ENCODE results near the gene IPCEF1.

DNA sequence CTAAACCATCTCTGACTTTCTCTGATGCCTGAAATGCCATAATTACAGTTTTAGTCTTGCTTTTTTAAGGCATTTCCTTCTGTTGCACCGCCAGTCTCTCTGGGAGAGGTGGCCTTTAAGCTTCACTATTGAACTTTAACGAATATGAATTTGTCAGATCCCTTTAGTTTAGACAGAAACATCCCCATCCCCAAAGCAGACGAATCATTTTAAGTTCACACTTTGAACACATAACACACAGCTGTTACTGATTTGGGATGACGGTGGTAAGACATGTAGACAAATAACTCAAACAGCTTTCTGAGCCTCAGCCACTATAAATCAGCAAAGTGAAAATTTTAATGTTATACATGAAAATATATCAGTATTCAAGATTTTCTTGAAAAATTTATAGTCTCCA lies 7.2 kb upstream of the IPCEF1 start:
- TF ChIP-seq, protein P1, sequence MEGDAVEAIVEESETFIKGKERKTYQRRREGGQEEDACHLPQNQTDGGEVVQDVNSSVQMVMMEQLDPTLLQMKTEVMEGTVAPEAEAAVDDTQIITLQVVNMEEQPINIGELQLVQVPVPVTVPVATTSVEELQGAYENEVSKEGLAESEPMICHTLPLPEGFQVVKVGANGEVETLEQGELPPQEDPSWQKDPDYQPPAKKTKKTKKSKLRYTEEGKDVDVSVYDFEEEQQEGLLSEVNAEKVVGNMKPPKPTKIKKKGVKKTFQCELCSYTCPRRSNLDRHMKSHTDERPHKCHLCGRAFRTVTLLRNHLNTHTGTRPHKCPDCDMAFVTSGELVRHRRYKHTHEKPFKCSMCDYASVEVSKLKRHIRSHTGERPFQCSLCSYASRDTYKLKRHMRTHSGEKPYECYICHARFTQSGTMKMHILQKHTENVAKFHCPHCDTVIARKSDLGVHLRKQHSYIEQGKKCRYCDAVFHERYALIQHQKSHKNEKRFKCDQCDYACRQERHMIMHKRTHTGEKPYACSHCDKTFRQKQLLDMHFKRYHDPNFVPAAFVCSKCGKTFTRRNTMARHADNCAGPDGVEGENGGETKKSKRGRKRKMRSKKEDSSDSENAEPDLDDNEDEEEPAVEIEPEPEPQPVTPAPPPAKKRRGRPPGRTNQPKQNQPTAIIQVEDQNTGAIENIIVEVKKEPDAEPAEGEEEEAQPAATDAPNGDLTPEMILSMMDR (IDR thresholded peaks at IDR 0.05): no peak
- no peak for TF ChIP-seq POLR2AphosphoS5 (IDR thresholded peaks at IDR 0.05; ENCODE audit: low read depth, low read length)
- TF ChIP-seq, protein P2, sequence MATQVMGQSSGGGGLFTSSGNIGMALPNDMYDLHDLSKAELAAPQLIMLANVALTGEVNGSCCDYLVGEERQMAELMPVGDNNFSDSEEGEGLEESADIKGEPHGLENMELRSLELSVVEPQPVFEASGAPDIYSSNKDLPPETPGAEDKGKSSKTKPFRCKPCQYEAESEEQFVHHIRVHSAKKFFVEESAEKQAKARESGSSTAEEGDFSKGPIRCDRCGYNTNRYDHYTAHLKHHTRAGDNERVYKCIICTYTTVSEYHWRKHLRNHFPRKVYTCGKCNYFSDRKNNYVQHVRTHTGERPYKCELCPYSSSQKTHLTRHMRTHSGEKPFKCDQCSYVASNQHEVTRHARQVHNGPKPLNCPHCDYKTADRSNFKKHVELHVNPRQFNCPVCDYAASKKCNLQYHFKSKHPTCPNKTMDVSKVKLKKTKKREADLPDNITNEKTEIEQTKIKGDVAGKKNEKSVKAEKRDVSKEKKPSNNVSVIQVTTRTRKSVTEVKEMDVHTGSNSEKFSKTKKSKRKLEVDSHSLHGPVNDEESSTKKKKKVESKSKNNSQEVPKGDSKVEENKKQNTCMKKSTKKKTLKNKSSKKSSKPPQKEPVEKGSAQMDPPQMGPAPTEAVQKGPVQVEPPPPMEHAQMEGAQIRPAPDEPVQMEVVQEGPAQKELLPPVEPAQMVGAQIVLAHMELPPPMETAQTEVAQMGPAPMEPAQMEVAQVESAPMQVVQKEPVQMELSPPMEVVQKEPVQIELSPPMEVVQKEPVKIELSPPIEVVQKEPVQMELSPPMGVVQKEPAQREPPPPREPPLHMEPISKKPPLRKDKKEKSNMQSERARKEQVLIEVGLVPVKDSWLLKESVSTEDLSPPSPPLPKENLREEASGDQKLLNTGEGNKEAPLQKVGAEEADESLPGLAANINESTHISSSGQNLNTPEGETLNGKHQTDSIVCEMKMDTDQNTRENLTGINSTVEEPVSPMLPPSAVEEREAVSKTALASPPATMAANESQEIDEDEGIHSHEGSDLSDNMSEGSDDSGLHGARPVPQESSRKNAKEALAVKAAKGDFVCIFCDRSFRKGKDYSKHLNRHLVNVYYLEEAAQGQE (IDR thresholded peaks at IDR 0.05; ENCODE audit: insufficient read depth in 1 of 2, low read depth in 2 of 2, low read length in 1 of 2): no peak
- no peak for TF ChIP-seq SIN3A (IDR thresholded peaks at IDR 0.05; ENCODE audit: borderline replicate concordance, insufficient read depth, low read depth, low read length)
- TF ChIP-seq TCF7L2 (IDR thresholded peaks at IDR 0.05; ENCODE audit: low read depth, low read length): no peak
